22Rv1 (cell line): Measurements from ENCODE around the gene SNED1.

Source experiments
- H3K27ac ChIP-seq: fragments of 450-650 bp; 2 replicates; pipeline ENCODE4 v1.5.1; 2017
- ZFX ChIP-seq: fragments of 450-650 bp; IDR thresholded peaks from 2 replicates; pipeline ENCODE4 v1.6.1; 2017; ENCODE audit warnings: antibody characterized with exemption, borderline replicate concordance
- TF ChIP-seq, protein P1 (sequence below): fragments of 450-650 bp; IDR thresholded peaks from 2 replicates; pipeline ENCODE4 v1.5.1; 2017; ENCODE audit warnings: mild to moderate bottlenecking

Gene SNED1

DNA sequence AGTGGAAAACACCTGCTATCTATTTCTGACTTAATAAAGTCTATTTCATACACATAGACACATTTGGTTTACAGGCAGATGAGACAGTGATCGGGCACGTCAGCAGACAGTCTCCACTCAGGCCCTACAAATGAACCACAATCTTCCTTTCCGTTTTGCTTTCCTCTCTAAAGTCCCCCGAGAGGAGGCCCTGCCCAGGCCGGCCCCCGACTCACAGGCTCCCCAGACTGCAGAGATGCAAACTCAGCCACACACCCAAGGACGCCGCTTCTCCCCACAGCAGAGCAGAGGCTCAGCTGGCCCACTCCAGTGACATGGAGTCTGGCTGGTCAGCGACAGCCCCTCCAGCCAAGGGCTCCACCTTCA is 113.0 kb downstream of the SNED1 start:
- TF ChIP-seq, protein P1, sequence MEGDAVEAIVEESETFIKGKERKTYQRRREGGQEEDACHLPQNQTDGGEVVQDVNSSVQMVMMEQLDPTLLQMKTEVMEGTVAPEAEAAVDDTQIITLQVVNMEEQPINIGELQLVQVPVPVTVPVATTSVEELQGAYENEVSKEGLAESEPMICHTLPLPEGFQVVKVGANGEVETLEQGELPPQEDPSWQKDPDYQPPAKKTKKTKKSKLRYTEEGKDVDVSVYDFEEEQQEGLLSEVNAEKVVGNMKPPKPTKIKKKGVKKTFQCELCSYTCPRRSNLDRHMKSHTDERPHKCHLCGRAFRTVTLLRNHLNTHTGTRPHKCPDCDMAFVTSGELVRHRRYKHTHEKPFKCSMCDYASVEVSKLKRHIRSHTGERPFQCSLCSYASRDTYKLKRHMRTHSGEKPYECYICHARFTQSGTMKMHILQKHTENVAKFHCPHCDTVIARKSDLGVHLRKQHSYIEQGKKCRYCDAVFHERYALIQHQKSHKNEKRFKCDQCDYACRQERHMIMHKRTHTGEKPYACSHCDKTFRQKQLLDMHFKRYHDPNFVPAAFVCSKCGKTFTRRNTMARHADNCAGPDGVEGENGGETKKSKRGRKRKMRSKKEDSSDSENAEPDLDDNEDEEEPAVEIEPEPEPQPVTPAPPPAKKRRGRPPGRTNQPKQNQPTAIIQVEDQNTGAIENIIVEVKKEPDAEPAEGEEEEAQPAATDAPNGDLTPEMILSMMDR: no peak
- TF ChIP-seq ZFX: no peak
- no peak overlapping the region for H3K27ac ChIP-seq

GRCh38 chr2:241112046-241112445 is 113.6 kb downstream of the SNED1 start:
- no peak overlapping the region for H3K27ac ChIP-seq
- no peak for TF ChIP-seq ZFX
- TF ChIP-seq, protein P1: no peak

DNA sequence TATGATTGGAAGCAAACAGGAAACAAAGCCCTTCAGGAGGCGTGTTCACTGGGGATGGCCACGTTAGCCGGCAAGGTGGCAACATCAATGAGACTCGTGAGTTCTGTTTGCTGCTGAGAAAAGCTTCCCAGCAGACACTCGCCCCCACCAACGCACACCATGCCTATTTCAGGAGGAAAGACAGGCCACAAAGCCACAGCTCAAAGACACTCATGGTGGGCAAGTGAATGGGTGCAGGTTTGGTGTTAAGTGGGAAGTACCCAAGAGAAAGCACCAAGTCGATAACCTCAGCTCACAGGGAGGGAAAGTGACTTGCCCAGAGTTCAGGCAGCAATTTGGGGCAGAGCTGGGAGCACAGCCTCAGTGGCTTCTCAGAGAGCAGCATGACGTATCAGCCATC is 114.2 kb downstream of the SNED1 start:
- no peak for TF ChIP-seq ZFX
- TF ChIP-seq, protein P1: no peak
- H3K27ac ChIP-seq: no peak overlapping the region

- no peak overlapping the region for H3K27ac ChIP-seq
- TF ChIP-seq, protein P1: no peak
- no peak for TF ChIP-seq ZFX
Measured at GRCh38 chr2:241114836-241115235, 116.4 kb downstream of the SNED1 start.

DNA sequence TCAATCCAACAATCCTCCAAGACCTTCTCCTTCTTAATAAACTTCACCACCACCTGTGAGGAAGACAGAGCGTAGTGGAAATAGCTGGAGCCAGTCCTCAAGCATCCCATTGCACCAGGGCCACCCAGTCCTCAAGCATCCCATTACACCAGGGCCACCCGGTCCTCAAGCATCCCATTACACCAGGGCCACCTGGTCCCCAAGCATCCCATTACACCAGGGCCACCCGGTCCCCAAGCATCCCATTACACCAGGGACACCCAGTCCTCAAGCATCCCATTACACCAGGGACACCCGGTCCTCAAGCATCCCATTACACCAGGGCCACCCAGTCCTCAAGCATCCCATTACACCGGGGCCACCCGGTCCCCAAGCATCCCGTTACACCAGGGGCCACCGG is 116.9 kb downstream of the SNED1 start:
- H3K27ac ChIP-seq: no peak overlapping the region
- no peak for TF ChIP-seq ZFX
- TF ChIP-seq, protein P1: no peak

- no peak overlapping the region for H3K27ac ChIP-seq
Measured at GRCh38 chr2:241116606-241117560, 118.5 kb downstream of the SNED1 start.

More at GRCh38 chr2:241116606-241117560, 118.5 kb downstream of the SNED1 start:
- TF ChIP-seq, protein P1: no peak
- no peak for TF ChIP-seq ZFX
